HepG2 (cell line): ENCODE measurements around the gene GTF3C5. TPM values are rescaled to one million over a fixed set of nuclear protein-coding genes. Genes with fewer than 3 reads are reported as not detected.

Source experiments
- FOXP1 ChIP-seq, 2 experiments: fragments of 450-650 bp in 1 of 2; IDR thresholded peaks; 2 replicates each; pipeline ENCODE4 v1.6.1; 2017 to 2018; ENCODE audit warnings: antibody characterized with exemption in 1 of 2
- HOXA7 ChIP-seq: sonication (generic); formaldehyde crosslinking; IDR thresholded peaks from 2 replicates; pipeline ENCODE4 v1.8.1; 2022; ENCODE audit warnings: mild to moderate bottlenecking, missing genetic modification reagents, moderate library complexity
- IKZF1 ChIP-seq: fragments of 450-650 bp; IDR thresholded peaks from 2 replicates; pipeline ENCODE4 v1.7.1; 2016
- KAT8 ChIP-seq: IDR thresholded peaks from 2 replicates; pipeline ENCODE4 v1.6.1; 2016; ENCODE audit warnings: missing genetic modification reagents, missing compliant biosample characterization
- MTF2 ChIP-seq: sonication (generic); formaldehyde crosslinking; IDR thresholded peaks from 2 replicates; pipeline ENCODE4 v1.5.0; 2020; ENCODE audit warnings: missing genetic modification reagents, borderline replicate concordance
- NPAS2 ChIP-seq: sonication (generic); formaldehyde crosslinking; IDR thresholded peaks from 2 replicates; pipeline ENCODE4 v1.8.0; 2022; ENCODE audit warnings: mild to moderate bottlenecking, missing genetic modification reagents, borderline replicate concordance
- PLRG1 ChIP-seq: fragments of 450-650 bp; conservative IDR thresholded peaks from 2 replicates; pipeline ENCODE4 v1.6.1; 2016
- PRMT3 ChIP-seq: sonication (generic); formaldehyde crosslinking; IDR thresholded peaks from 2 replicates; pipeline ENCODE4 v1.8.1; 2022; ENCODE audit warnings: low read depth, mild to moderate bottlenecking, moderate library complexity, missing genetic modification reagents, borderline replicate concordance
- SIN3B ChIP-seq: fragments of 150-350 bp; IDR thresholded peaks from 2 replicates; pipeline ENCODE4 v1.6.1; 2014; ENCODE audit warnings: low read length
- ZFY ChIP-seq: sonication (generic); formaldehyde crosslinking; IDR thresholded peaks from 2 replicates; pipeline ENCODE4 v1.4.0; 2020; ENCODE audit warnings: missing genetic modification reagents
- ZNF230 ChIP-seq: sonication (generic); formaldehyde crosslinking; IDR thresholded peaks from 2 replicates; pipeline ENCODE4 v1.4.0; 2020; ENCODE audit warnings: mild to moderate bottlenecking, missing genetic modification reagents
- ZNF235 ChIP-seq: sonication (generic); formaldehyde crosslinking; IDR thresholded peaks from 2 replicates; pipeline ENCODE4 v1.8.1; 2023; ENCODE audit warnings: mild to moderate bottlenecking, missing genetic modification reagents, borderline replicate concordance
- ZNF24 ChIP-seq: fragments of 450-650 bp; IDR thresholded peaks from 2 replicates; pipeline ENCODE4 v1.6.1; 2017; ENCODE audit warnings: antibody characterized with exemption, mild to moderate bottlenecking
- ZNF292 ChIP-seq: sonication (generic); formaldehyde crosslinking; IDR thresholded peaks from 2 replicates; pipeline ENCODE4 v1.8.1; 2022; ENCODE audit warnings: mild to moderate bottlenecking, low read depth, missing genetic modification reagents, borderline replicate concordance
- ZNF331 ChIP-seq: sonication (generic); formaldehyde crosslinking; IDR thresholded peaks from 2 replicates; pipeline ENCODE4 v1.4.0; 2020; ENCODE audit warnings: missing genetic modification reagents
- ZNF441 ChIP-seq: sonication (generic); formaldehyde crosslinking; IDR thresholded peaks from 2 replicates; pipeline ENCODE4 v1.7.0; 2021; ENCODE audit warnings: missing genetic modification reagents, borderline replicate concordance
- ZNF510 ChIP-seq: sonication (generic); formaldehyde crosslinking; IDR thresholded peaks from 2 replicates; pipeline ENCODE4 v1.4.0; 2020; ENCODE audit warnings: low read depth, mild to moderate bottlenecking, missing genetic modification reagents
- ZNF558 ChIP-seq: sonication (generic); formaldehyde crosslinking; IDR thresholded peaks from 2 replicates; pipeline ENCODE4 v1.9.0; 2022; ENCODE audit warnings: mild to moderate bottlenecking, missing genetic modification reagents, borderline replicate concordance
- ZNF652 ChIP-seq: IDR thresholded peaks from 2 replicates; pipeline ENCODE4 v1.6.1; 2016; ENCODE audit warnings: low read depth, borderline replicate concordance
- ZNF75D ChIP-seq: sonication (generic); formaldehyde crosslinking; IDR thresholded peaks from 2 replicates; pipeline ENCODE4 v1.8.1; 2023; ENCODE audit warnings: missing genetic modification reagents, mild to moderate bottlenecking, borderline replicate concordance
- ZNF83 ChIP-seq: sonication (generic); formaldehyde crosslinking; IDR thresholded peaks from 2 replicates; pipeline ENCODE4 v1.4.0; 2020; ENCODE audit warnings: missing genetic modification reagents, mild to moderate bottlenecking, borderline replicate concordance
- polyA plus RNA-seq, 8 experiments: library from polyadenylated mRNA; depleted of rRNA in 3 of 8; stranded (reverse) in 7 of 8; unstranded in 1 of 8; fragments of >200 nt; fragmentation: Illumina TruSeq in 4 of 8; extraction: Trizol in 4 of 8; gene quantifications; 2 replicates each; pipeline versions ENCODE4 v1.2.1 to v1.2.3, GENCODE V29; 2011 to 2016; ENCODE audit warnings: low read depth in 4 of 8, missing spikeins in 1 of 8, mixed read lengths in 1 of 8; ENCODE audit not compliant: insufficient read depth in 1 of 8
- total RNA-seq, 5 experiments: library from RNA; depleted of rRNA; stranded (reverse); fragments of >200 nt; fragmentation: Illumina TruSeq; extraction: Trizol; gene quantifications; 2 replicates each; pipeline ENCODE4 v1.2.3, GENCODE V29; 2016; ENCODE audit warnings: low read depth in 1 of 5
- TF ChIP-seq, protein P1 (sequence below): sonication (generic); formaldehyde crosslinking; IDR thresholded peaks from 2 replicates; pipeline ENCODE4 v1.4.0; 2020; ENCODE audit warnings: missing genetic modification reagents, borderline replicate concordance
- TF ChIP-seq, protein P2 (sequence below): sonication (generic); formaldehyde crosslinking; IDR thresholded peaks from 2 replicates; pipeline ENCODE4 v1.5.0; 2020; ENCODE audit warnings: missing genetic modification reagents
- TF ChIP-seq, protein P3 (sequence below): sonication (generic); formaldehyde crosslinking; IDR thresholded peaks from 2 replicates; pipeline ENCODE4 v1.4.0; 2020; ENCODE audit warnings: low read depth, mild to moderate bottlenecking, missing genetic modification reagents

GTF3C5 gene
- total and polyA plus RNA-seq, 2 of the 13 experiments (the other 11 are each of a cell fraction or from before 2014, with no cell fraction given) = 66.9 to 92.6 TPM

DNA sequence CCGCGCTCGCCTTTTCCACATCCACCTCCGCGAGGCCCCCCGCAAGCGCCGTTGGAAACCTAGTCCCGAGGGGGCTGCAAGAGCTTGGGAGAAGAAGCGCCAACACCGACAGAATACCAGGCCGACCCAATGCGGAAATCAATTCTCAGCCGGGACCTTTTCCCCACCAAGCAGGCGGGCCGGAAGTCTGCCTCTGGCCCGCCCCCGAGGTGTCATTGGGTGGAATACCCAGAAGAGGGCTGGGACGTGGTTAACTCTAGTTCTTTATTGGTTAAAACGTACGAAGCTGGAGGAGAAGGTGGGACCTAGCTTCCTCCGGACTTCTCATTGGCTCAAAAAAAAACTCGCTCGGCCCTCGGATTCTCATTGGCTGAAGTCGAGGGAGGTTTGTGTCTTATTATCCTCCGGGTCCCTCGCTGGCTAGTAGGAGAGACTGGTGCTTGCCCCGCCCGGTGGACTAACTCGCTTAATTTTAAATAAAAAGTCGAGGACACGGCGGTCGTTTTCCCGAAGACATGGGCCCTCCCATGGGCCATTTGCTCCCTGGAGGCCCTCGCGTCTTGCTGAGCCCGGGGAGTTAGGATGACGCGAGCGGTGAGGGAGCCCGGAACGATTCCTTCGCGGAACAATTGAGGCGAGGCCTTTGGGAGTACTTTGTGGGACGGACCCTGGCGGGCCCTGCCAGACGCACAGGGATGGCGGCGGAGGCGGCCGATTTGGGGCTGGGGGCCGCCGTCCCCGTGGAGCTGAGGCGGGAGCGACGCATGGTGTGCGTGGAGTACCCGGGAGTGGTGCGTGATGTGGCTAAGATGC lies at the start of gene GTF3C5 (continued):
- 0 out of 2 replicates have a peak, but pooled peaks have one; percentile 60 for TF ChIP-seq ZNF510 (CRISPR knock-in tag)
- peak; percentile 88 for TF ChIP-seq ZFY
- no peak for TF ChIP-seq ZNF230 (CRISPR knock-in tag)
- peak; percentile 78 for TF ChIP-seq ZNF331 (CRISPR knock-in tag)
- no peak for TF ChIP-seq ZNF83 (CRISPR knock-in tag)
- peak; percentile 93 for TF ChIP-seq KAT8 (CRISPR knock-in tag)
- TF ChIP-seq ZNF558 (CRISPR knock-in tag) = peak; percentile 62; the same call in 1 of the 2 replicates
- no peak for TF ChIP-seq HOXA7 (CRISPR knock-in tag)
- TF ChIP-seq ZNF235 = 0 out of 2 replicates have a peak, but pooled peaks have one; percentile 8
- TF ChIP-seq NPAS2 = no peak
- no peak for TF ChIP-seq ZNF652 (CRISPR knock-in tag)
- 0 out of 2 replicates have a peak, but pooled peaks have one; percentile 53 for TF ChIP-seq ZNF24
- no peak for TF ChIP-seq FOXP1 (IDR thresholded peaks at IDR 0.05)
- no peak for TF ChIP-seq FOXP1 (CRISPR knock-in tag; IDR thresholded peaks at IDR 0.05)
- no peak for TF ChIP-seq ZNF75D (CRISPR knock-in tag)
- TF ChIP-seq ZNF441 (CRISPR knock-in tag) = no peak
- no peak for TF ChIP-seq PLRG1
- no peak for TF ChIP-seq MTF2 (CRISPR knock-in tag)
- peak; percentile 65; the same call in 1 of the 2 replicates for TF ChIP-seq ZNF292
- no peak for TF ChIP-seq IKZF1
- peak; percentile 97 for TF ChIP-seq SIN3B
- TF ChIP-seq, protein P1, sequence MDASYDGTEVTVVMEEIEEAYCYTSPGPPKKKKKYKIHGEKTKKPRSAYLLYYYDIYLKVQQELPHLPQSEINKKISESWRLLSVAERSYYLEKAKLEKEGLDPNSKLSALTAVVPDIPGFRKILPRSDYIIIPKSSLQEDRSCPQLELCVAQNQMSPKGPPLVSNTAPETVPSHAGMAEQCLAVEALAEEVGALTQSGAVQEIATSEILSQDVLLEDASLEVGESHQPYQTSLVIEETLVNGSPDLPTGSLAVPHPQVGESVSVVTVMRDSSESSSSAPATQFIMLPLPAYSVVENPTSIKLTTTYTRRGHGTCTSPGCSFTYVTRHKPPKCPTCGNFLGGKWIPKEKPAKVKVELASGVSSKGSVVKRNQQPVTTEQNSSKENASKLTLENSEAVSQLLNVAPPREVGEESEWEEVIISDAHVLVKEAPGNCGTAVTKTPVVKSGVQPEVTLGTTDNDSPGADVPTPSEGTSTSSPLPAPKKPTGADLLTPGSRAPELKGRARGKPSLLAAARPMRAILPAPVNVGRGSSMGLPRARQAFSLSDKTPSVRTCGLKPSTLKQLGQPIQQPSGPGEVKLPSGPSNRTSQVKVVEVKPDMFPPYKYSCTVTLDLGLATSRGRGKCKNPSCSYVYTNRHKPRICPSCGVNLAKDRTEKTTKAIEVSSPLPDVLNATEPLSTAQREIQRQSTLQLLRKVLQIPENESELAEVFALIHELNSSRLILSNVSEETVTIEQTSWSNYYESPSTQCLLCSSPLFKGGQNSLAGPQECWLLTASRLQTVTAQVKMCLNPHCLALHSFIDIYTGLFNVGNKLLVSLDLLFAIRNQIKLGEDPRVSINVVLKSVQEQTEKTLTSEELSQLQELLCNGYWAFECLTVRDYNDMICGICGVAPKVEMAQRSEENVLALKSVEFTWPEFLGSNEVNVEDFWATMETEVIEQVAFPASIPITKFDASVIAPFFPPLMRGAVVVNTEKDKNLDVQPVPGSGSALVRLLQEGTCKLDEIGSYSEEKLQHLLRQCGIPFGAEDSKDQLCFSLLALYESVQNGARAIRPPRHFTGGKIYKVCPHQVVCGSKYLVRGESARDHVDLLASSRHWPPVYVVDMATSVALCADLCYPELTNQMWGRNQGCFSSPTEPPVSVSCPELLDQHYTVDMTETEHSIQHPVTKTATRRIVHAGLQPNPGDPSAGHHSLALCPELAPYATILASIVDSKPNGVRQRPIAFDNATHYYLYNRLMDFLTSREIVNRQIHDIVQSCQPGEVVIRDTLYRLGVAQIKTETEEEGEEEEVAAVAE (CRISPR knock-in tag) = peak; percentile 83
- no peak for TF ChIP-seq PRMT3
- TF ChIP-seq, protein P2, sequence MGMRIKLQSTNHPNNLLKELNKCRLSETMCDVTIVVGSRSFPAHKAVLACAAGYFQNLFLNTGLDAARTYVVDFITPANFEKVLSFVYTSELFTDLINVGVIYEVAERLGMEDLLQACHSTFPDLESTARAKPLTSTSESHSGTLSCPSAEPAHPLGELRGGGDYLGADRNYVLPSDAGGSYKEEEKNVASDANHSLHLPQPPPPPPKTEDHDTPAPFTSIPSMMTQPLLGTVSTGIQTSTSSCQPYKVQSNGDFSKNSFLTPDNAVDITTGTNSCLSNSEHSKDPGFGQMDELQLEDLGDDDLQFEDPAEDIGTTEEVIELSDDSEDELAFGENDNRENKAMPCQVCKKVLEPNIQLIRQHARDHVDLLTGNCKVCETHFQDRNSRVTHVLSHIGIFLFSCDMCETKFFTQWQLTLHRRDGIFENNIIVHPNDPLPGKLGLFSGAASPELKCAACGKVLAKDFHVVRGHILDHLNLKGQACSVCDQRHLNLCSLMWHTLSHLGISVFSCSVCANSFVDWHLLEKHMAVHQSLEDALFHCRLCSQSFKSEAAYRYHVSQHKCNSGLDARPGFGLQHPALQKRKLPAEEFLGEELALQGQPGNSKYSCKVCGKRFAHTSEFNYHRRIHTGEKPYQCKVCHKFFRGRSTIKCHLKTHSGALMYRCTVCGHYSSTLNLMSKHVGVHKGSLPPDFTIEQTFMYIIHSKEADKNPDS = no peak
- TF ChIP-seq, protein P3, sequence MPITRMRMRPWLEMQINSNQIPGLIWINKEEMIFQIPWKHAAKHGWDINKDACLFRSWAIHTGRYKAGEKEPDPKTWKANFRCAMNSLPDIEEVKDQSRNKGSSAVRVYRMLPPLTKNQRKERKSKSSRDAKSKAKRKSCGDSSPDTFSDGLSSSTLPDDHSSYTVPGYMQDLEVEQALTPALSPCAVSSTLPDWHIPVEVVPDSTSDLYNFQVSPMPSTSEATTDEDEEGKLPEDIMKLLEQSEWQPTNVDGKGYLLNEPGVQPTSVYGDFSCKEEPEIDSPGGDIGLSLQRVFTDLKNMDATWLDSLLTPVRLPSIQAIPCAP (CRISPR knock-in tag) = no peak
